ENCODE results near the gene CYTH1.

GRCh38 chr17:78652024-78652423 is 130.0 kb downstream of the CYTH1 start:
- TF ChIP-seq CTCF (conservative IDR thresholded peaks at IDR 0.05 in 1 of 2, IDR thresholded peaks at IDR 0.05 in 1 of 2; ENCODE audit: extremely low read depth in 1 of 2, insufficient read depth in 1 of 2, low read depth in 1 of 2, low read length in 2 of 2) (no peak), EZH2 (IDR thresholded peaks at IDR 0.05; ENCODE audit: borderline replicate concordance, low read length) (no peak)
